ENCODE data around the gene OAS2.

Gene OAS2

DNA sequence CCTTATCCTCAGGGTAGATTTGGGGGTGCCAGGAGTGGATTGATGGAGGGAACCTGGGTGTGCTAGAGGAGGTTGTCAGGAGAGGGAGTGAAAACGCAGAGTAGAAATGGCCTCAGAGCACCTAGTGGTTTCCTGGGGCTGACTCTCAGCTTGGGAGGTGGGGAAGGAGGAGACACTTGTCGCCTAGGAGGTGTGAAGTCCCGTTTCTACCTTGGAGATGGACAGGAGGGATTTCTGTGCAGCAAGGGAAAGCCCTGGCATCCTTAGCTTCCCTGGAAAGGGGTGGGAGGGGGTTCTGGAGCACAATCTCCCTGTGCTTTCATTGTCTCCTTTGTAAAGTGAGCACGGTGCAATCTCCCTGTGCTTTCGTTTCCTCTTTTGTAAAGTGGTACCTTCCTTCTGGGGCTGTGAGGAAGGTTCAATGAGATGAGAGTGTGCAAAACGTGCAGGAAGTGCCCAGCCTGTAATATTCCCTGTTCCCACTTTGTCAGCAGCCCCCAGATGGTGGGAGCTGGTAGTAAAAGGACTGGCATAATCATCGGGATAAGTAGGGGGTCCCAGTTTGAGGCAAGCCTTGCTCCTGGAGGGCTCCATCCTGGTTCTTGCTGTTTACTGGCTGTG, 38.4 kb upstream of the OAS2 start:
- DNase-seq: no peak
- TF ChIP-seq, protein P1, sequence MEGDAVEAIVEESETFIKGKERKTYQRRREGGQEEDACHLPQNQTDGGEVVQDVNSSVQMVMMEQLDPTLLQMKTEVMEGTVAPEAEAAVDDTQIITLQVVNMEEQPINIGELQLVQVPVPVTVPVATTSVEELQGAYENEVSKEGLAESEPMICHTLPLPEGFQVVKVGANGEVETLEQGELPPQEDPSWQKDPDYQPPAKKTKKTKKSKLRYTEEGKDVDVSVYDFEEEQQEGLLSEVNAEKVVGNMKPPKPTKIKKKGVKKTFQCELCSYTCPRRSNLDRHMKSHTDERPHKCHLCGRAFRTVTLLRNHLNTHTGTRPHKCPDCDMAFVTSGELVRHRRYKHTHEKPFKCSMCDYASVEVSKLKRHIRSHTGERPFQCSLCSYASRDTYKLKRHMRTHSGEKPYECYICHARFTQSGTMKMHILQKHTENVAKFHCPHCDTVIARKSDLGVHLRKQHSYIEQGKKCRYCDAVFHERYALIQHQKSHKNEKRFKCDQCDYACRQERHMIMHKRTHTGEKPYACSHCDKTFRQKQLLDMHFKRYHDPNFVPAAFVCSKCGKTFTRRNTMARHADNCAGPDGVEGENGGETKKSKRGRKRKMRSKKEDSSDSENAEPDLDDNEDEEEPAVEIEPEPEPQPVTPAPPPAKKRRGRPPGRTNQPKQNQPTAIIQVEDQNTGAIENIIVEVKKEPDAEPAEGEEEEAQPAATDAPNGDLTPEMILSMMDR (IDR thresholded peaks at IDR 0.05; ENCODE audit: low read depth, low read length): no peak

DNA sequence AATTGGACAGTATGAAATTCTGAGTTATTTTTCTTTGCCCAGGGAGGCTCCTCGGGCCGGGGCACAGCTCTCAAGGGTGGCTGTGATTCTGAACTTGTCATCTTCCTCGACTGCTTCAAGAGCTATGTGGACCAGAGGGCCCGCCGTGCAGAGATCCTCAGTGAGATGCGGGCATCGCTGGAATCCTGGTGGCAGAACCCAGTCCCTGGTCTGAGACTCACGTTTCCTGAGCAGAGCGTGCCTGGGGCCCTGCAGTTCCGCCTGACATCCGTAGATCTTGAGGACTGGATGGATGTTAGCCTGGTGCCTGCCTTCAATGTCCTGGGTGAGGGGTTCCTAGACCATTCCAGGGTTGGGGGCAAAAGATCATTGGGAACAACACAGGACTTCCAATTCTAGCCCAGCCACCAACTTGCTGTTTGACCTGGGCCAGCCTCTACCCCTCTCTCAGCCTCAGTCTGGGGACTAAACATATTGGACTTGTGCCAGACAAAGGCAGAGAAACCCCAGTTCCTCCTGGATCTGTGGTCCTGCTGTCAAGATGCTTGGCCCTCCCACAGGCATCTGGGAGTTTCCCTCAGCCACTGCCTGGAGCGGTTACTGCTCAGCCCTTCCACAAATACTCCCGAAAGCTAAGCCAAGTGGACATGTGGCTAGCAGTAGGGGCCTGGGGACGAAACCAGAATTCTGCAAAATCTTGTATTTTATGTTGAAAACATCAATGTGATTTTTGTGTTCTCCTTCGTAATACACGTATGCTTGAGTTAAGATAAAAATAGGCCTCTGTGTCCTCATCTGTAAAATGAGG, 36.6 kb upstream of the OAS2 start:
- Histone ChIP-seq H3K9me3 (ENCODE audit: severe bottlenecking) (no peaks in the 10 kb centered on the region), H3K36me3 (no peaks in the 10 kb centered on the region), H3K27me3 (ENCODE audit: insufficient read depth, low read depth, severe bottlenecking) (peaks cover 73% of the 10 kb centered on the region), H3K4me3 (ENCODE audit: low read depth, low read length) (no peak overlapping the region), H3K27ac (no peak overlapping the region)
- DNase-seq: no peak
- TF ChIP-seq, protein P1 (IDR thresholded peaks at IDR 0.05; ENCODE audit: low read depth, low read length): no peak

More for the DNA sequence above, 38.4 kb upstream of the OAS2 start:
- Histone ChIP-seq H3K27ac (no peak overlapping the region), H3K36me3 (no peaks in the 10 kb centered on the region), H3K9me3 (ENCODE audit: severe bottlenecking) (peaks cover 8% of the 10 kb centered on the region), H3K27me3 (ENCODE audit: insufficient read depth, low read depth, severe bottlenecking) (peaks cover 79% of the 10 kb centered on the region), H3K4me3 (ENCODE audit: low read depth, low read length) (no peak overlapping the region)

DNA sequence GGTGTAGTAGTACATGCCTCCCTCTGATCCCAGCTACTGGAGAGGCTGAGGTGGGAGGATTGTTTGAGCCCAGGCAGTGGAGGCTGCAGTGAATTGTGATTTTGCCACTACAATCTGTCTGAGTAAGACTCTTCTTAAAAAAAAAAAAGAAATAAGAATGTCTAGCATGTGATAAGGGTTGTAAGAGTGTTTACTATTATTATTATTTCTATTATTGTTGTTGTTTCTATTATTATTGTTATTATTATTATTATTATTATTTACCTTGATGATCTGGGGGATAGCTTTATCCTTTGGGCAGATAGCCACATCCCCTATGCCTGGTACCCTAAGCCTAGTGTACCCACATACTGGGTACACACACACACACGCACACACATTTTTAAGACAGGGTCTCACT, 35.7 kb upstream of the OAS2 start:
- Histone ChIP-seq H3K36me3 (no peaks in the 10 kb centered on the region), H3K27me3 (ENCODE audit: insufficient read depth, low read depth, severe bottlenecking) (peaks cover 70% of the 10 kb centered on the region), H3K9me3 (ENCODE audit: severe bottlenecking) (no peaks in the 10 kb centered on the region), H3K4me3 (ENCODE audit: low read depth, low read length) (no peak overlapping the region), H3K27ac (no peak overlapping the region)
- no peak for DNase-seq
- TF ChIP-seq, protein P1 (IDR thresholded peaks at IDR 0.05; ENCODE audit: low read depth, low read length): no peak

DNA sequence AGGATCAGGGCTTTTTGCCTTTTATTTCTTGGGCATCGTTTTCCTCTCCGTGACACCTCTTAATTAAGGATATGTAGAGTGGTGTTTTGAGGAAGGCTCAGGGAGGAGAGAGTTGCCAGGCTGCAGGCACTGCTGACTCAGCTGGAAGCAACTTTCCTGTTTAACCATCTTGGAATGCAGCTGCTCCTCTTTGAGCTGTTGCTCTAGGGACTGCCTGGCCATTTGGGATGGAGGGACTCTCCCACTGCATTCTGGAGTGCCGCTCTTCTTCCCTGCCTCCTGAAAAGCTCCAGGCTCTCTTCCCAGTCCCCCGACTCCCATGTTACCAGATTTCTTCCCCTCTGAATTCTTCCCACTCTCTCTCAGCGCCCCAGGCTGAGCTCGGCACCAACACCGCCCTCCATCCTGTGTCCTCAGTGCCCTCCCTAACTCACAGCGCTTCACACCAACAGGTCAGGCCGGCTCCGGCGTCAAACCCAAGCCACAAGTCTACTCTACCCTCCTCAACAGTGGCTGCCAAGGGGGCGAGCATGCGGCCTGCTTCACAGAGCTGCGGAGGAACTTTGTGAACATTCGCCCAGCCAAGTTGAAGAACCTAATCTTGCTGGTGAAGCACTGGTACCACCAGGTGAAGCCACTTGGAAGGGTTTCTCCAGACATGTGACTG, 34.2 kb upstream of the OAS2 start:
- H3K36me3 ChIP-seq: no peaks in the 10 kb centered on the region
- H3K27ac ChIP-seq: no peak overlapping the region
- DNase-seq: no peak

DNA sequence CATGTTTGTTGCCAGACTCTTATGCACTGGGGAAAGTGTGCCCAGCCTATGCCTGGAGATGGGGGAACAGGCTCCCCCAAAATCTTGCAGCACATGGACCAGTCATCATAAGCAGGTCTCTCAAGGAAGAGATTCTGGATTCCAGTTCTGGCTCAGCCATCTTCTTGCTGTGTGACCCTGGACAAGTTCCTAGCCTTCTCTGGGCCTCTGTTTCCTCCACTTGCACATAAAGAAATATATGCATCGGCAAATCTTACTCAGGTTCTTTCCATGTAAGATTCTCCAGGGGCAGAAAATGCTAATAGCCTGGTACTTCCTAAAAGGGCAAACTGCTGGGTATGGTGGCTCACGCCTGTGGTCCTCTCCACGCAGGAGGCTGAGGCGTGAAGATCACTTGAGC, 32.8 kb upstream of the OAS2 start:
- Histone ChIP-seq H3K27me3 (ENCODE audit: insufficient read depth, low read depth, severe bottlenecking) (peaks cover 59% of the 10 kb centered on the region), H3K9me3 (ENCODE audit: severe bottlenecking) (no peaks in the 10 kb centered on the region), H3K4me3 (ENCODE audit: low read depth, low read length) (no peak overlapping the region), H3K36me3 (no peaks in the 10 kb centered on the region), H3K27ac (no peak overlapping the region)
- no peak for DNase-seq
- TF ChIP-seq, protein P1 (IDR thresholded peaks at IDR 0.05; ENCODE audit: low read depth, low read length): no peak

More for the DNA sequence above, 34.2 kb upstream of the OAS2 start:
- TF ChIP-seq, protein P1 (IDR thresholded peaks at IDR 0.05; ENCODE audit: low read depth, low read length): no peak
- Histone ChIP-seq H3K27me3 (ENCODE audit: insufficient read depth, low read depth, severe bottlenecking) (peaks cover 61% of the 10 kb centered on the region), H3K4me3 (ENCODE audit: low read depth, low read length) (no peak overlapping the region), H3K9me3 (ENCODE audit: severe bottlenecking) (no peaks in the 10 kb centered on the region)
